ENCODE data around the gene WDR46. TPM values are rescaled to one million over a fixed set of nuclear protein-coding genes. Genes with fewer than 3 reads are reported as not detected.

Gene WDR46
- total and polyA plus RNA-seq, 2 of the 13 experiments (the other 11 are each of a cell fraction or from before 2014, with no cell fraction given), result 47.4 to 105 TPM

- TF ChIP-seq ZBTB4 (CRISPR knock-in tag; IDR thresholded peaks at IDR 0.05; ENCODE audit: borderline replicate concordance) (peak; percentile 36; the same call in 1 of the 2 replicates), EED (CRISPR knock-in tag; IDR thresholded peaks at IDR 0.05) (peak; percentile 92), SMC3 (IDR thresholded peaks at IDR 0.05; ENCODE audit: low read length) (no peak), NFYC (CRISPR knock-in tag; IDR thresholded peaks at IDR 0.05) (peak; percentile 47; the same call in 1 of the 2 replicates), HNRNPL (IDR thresholded peaks at IDR 0.05; ENCODE audit: low read depth, low read length) (peak; percentile 64; the same call in 1 of the 2 replicates), ATF6 (CRISPR knock-in tag; conservative IDR thresholded peaks at IDR 0.05) (peak; percentile 90; the same call in 1 of the 2 replicates), ATF1 (CRISPR knock-in tag; IDR thresholded peaks at IDR 0.05) (peak; percentile 87), NCOA2 (CRISPR knock-in tag; IDR thresholded peaks at IDR 0.05) (peak; percentile 61), ZBTB21 (CRISPR knock-in tag; IDR thresholded peaks at IDR 0.05) (no peak), ZXDC (CRISPR knock-in tag; IDR thresholded peaks at IDR 0.05) (no peak; the same call in none of the 2 replicates), ZMAT5 (CRISPR knock-in tag; IDR thresholded peaks at IDR 0.05; ENCODE audit: borderline replicate concordance, low read depth) (no peak), ZNF703 (CRISPR knock-in tag; IDR thresholded peaks at IDR 0.05; ENCODE audit: borderline replicate concordance) (no peak), FOXJ3 (CRISPR knock-in tag; IDR thresholded peaks at IDR 0.05; ENCODE audit: borderline replicate concordance) (peak; percentile 57), ZNF672 (CRISPR knock-in tag; IDR thresholded peaks at IDR 0.05) (no peak)
Observed at GRCh38 chr6:33271468-33272274, 17.4 kb downstream of the WDR46 start, which contains the start of the genes RPS18 and VPS52 (continued).
